Hepatocyte (in vitro differentiated cells): ENCODE results near the gene TMEM201. TPM values are rescaled to one million over a fixed set of nuclear protein-coding genes. Genes with fewer than 3 reads are reported as not detected.

ENCODE experiments used
- DNase-seq: peaks from one replicate; pipeline ENCODE4 v3.0.0-alpha.2; 2016; ENCODE audit warnings: low spot score
- H2AFZ ChIP-seq: fragments of 200-600 bp; sonication (generic); 2 replicates; pipeline ENCODE4 v1.6.0; 2016; ENCODE audit warnings: antibody characterized with exemption, mild to moderate bottlenecking
- H3K27ac ChIP-seq: fragments of 200-600 bp; sonication (generic); 2 replicates; pipeline ENCODE4 v1.5.1; 2016; ENCODE audit warnings: mild to moderate bottlenecking
- H3K27me3 ChIP-seq: fragments of 200-600 bp; sonication (generic); 2 replicates; pipeline ENCODE4 v1.6.1; 2016
- H3K36me3 ChIP-seq: fragments of 200-600 bp; sonication (generic); replicated peaks from 2 replicates; pipeline ENCODE4 v1.5.1; 2016; ENCODE audit warnings: low read depth; ENCODE audit not compliant: insufficient read depth
- H3K4me1 ChIP-seq: fragments of 200-600 bp; sonication (generic); 2 replicates; pipeline ENCODE4 v1.5.1; 2016; ENCODE audit warnings: mild to moderate bottlenecking, moderate library complexity; ENCODE audit not compliant: insufficient read depth
- H3K4me2 ChIP-seq: fragments of 200-600 bp; sonication (generic); 2 replicates; pipeline ENCODE4 v1.6.0; 2016
- H3K4me3 ChIP-seq: fragments of 200-600 bp; sonication (generic); 2 replicates; pipeline ENCODE4 v1.5.1; 2016; ENCODE audit warnings: mild to moderate bottlenecking
- H3K79me2 ChIP-seq: fragments of 200-600 bp; sonication (generic); 2 replicates; pipeline ENCODE4 v1.6.0; 2017; ENCODE audit warnings: mild to moderate bottlenecking
- H3K9me2 ChIP-seq: fragments of 200-600 bp; sonication (generic); replicated peaks from 2 replicates; pipeline ENCODE4 v1.6.0; 2017; ENCODE audit warnings: mild to moderate bottlenecking; ENCODE audit not compliant: insufficient read depth
- H3K9me3 ChIP-seq: fragments of 200-600 bp; sonication (generic); 2 replicates; pipeline ENCODE4 v1.5.1; 2016; ENCODE audit warnings: low read depth, mild to moderate bottlenecking
- H4K20me1 ChIP-seq: fragments of 200-600 bp; sonication (generic); 2 replicates; pipeline ENCODE4 v1.6.0; 2016; ENCODE audit warnings: mild to moderate bottlenecking; ENCODE audit not compliant: insufficient read depth, poor library complexity, severe bottlenecking
- CTCF ChIP-seq: fragments of 200-600 bp; sonication (generic); IDR thresholded peaks from 2 replicates; pipeline ENCODE4 v1.5.1; 2016; ENCODE audit warnings: antibody characterized with exemption, mild to moderate bottlenecking; ENCODE audit not compliant: poor library complexity
- EZH2 ChIP-seq: fragments of 200-600 bp; sonication (generic); IDR thresholded peaks from 2 replicates; pipeline ENCODE4 v1.6.1; 2016; ENCODE audit warnings: antibody characterized with exemption, mild to moderate bottlenecking, borderline replicate concordance
- EZH2phosphoT487 ChIP-seq: fragments of 200-600 bp; sonication (generic); IDR thresholded peaks from one replicate; pipeline ENCODE4 v1.6.1; 2018; ENCODE audit warnings: antibody characterized with exemption, mild to moderate bottlenecking, low read depth, moderate library complexity; ENCODE audit not compliant: unreplicated experiment, severe bottlenecking
- WGBS: methylation state at CpG from one replicate; pipeline ENCODE4 v1.1.6; 2016; ENCODE audit warnings: low lambda C conversion rate; ENCODE audit errors: missing lambda C conversion rate; 5-methylcytosine and 5-hydroxymethylcytosine counted together
- polyA plus RNA-seq: library from polyadenylated mRNA; unstranded; fragments of >200 nt; fragmentation: Nextera tagmentation; extraction: Ambion mirVana; gene quantifications from 2 replicates; pipeline ENCODE4 v1.2.1, GENCODE V29; 2016
- total RNA-seq: library from RNA; depleted of rRNA; stranded (reverse); fragments of >200 nt; gene quantifications from 2 replicates; pipeline ENCODE4 v1.2.3, GENCODE V29; 2014

TMEM201 gene
- total and polyA plus RNA-seq, 2 experiments from 2014 or later: 3.7 to 11.2 TPM

DNA sequence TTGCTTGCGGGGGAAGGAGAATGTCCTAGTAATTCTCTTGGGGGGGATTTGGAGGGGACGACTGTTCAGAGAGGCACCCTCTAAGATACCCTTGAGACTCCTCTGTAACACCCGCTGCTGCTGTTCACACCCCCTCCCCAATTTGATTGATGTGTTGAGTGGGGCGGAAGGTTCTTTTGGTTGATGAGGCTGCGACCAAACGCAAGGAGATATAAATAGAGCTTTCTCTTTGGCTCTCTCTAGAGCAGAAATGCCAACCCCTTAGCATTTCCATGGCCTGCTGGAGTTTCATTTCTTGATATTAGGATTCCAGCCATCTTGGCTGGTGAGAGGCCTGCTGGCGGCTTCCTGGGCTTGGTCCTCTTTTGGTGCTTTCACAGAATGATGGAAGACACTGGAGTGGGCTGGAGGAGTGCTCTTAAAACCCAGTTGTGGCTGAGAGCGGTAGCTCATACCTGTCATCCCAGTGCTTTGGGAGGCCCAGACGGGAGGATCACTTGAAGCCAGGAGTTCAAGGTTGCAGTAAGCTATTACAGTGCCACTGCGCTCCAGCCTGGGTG lies 64.9 kb downstream of the TMEM201 start:
- H4K20me1 ChIP-seq: no peaks in the 10 kb centered on the region
- H3K36me3 ChIP-seq: no peaks in the 10 kb centered on the region
- peaks cover 5% of the 10 kb centered on the region for H3K4me1 ChIP-seq
- no peaks in the 10 kb centered on the region for H3K9me2 ChIP-seq
- peaks cover 52% of the 10 kb centered on the region for H3K27me3 ChIP-seq
- H3K27ac ChIP-seq: no peak overlapping the region
- no peak overlapping the region for H3K4me3 ChIP-seq
- DNase-seq: no peak
- TF ChIP-seq EZH2: no peak
- TF ChIP-seq EZH2phosphoT487: no peak
- TF ChIP-seq CTCF: no peak
- H3K4me2 ChIP-seq: no peak overlapping the region
- H3K9me3 ChIP-seq: no peaks in the 10 kb centered on the region
- WGBS: 80% methylated on average over 10 of the region's 10 CpGs
- no peaks in the 10 kb centered on the region for H3K79me2 ChIP-seq
- no peak overlapping the region for H2AFZ ChIP-seq

DNA sequence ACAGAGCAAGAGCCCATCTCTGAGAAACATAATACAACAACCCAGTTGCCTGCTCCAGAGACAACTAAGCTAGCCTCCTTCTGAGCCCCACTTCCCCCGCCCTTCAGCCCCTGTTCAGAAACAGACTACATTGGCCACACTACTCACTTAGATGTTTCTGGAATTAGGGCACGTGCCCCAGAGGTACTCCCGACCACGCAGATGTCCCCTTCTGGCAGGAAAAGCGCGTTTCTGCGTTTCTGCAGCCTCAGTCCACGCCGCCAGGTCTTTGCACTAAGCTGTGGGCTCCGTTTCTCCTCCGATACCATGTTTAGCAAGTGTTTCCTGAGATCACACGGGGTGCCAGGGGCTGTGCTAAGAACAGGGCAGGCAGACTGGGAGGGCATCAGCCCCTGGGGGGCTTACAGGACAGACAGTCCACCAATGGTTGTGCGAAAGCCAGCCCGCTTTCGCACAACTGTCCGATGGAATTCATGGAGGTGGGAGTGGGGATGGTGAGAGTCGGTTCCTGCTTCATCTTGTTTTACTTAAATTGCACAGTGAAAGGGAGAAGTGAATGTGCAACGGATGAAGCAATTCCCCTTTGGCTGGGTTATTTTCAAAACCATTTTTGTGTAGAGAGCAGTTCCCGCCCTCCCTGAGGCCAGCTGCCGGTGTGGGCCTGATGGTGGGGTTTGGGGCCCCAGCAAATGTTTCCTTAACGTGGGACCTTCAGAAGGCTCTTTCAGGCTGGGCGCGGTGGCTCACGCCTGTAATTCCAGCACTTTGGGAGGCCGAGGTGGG lies 65.5 kb downstream of the TMEM201 start:
- DNase-seq: no peak
- Histone ChIP-seq H3K36me3 (no peaks in the 10 kb centered on the region), H3K9me2 (no peaks in the 10 kb centered on the region), H2AFZ (no peak overlapping the region), H3K4me1 (peaks cover 5% of the 10 kb centered on the region), H3K4me3 (no peak overlapping the region), H3K4me2 (no peak overlapping the region), H3K27ac (no peak overlapping the region), H4K20me1 (no peaks in the 10 kb centered on the region), H3K27me3 (peaks cover 52% of the 10 kb centered on the region), H3K9me3 (no peaks in the 10 kb centered on the region), H3K79me2 (no peaks in the 10 kb centered on the region)
- 89% methylated on average over 25 of the region's 25 CpGs for WGBS
- TF ChIP-seq EZH2 (no peak), CTCF (no peak), EZH2phosphoT487 (no peak)

- Histone ChIP-seq H2AFZ (no peak overlapping the region), H4K20me1 (no peaks in the 10 kb centered on the region), H3K4me2 (no peak overlapping the region), H3K4me1 (peaks cover 5% of the 10 kb centered on the region), H3K27me3 (peaks cover 45% of the 10 kb centered on the region), H3K79me2 (no peaks in the 10 kb centered on the region), H3K9me3 (no peaks in the 10 kb centered on the region), H3K27ac (no peak overlapping the region), H3K4me3 (no peak overlapping the region), H3K9me2 (no peaks in the 10 kb centered on the region), H3K36me3 (no peaks in the 10 kb centered on the region)
- 82% methylated on average over 15 of the region's 16 CpGs for WGBS
- no peak for DNase-seq
- TF ChIP-seq EZH2phosphoT487 (no peak), EZH2 (no peak), CTCF (no peak)
These were observed 66.4 kb downstream of the TMEM201 start for GRCh38 chr1:9654834-9655723.
